Endothelial cell of umbilical vein (primary cell): ENCODE results near the gene VEPH1. TPM values are rescaled to one million over a fixed set of nuclear protein-coding genes. Genes with fewer than 3 reads are reported as not detected.

ENCODE experiments used
- BruUV-seq: library from RNA; stranded (reverse); fragments of 400-500 nt; replicated peaks from 2 replicates; lab custom pipeline; 2021; lab: Mats Ljungman, UMichigan
- CTCF ChIA-PET: fragments of 300-600, 350-600 bp; sonication (Branson Sonifier 250); formaldehyde crosslinking; loops from one replicate; lab custom pipeline; 2021; ENCODE audit warnings: antibody characterized with exemption, inconsistent platforms; lab: Charles Lee
- POLR2A ChIA-PET: fragments of 300-600, 350-600 bp; sonication (Branson Sonifier 250); formaldehyde crosslinking; loops from one replicate; lab custom pipeline; 2021; ENCODE audit warnings: antibody characterized with exemption, inconsistent platforms; lab: Charles Lee
- DNase-seq: peaks from one replicate; pipeline ENCODE4 v3.0.0-alpha.2; 2011; ENCODE audit warnings: low read depth, low spot score
- FAIRE-seq: peaks from 2 replicates; lab custom pipeline; 2011; peaks lifted over from hg19 to GRCh38; lab: Jason Lieb, UNC
- H2AFZ ChIP-seq: 2 replicates; pipeline ENCODE4 v1.6.0; 2012; ENCODE audit warnings: low read depth, low read length, control low read depth, inconsistent platforms
- H3K27ac ChIP-seq: 2 replicates; pipeline ENCODE4 v1.5.1; 2011; ENCODE audit warnings: low read depth, mild to moderate bottlenecking, control low read depth, low read length, moderate library complexity; ENCODE audit not compliant: insufficient read depth
- H3K27me3 ChIP-seq, 2 experiments: 2 replicates each; pipeline versions ENCODE4 v1.6.0 to v1.6.1; 2011; ENCODE audit warnings: low read length in 2 of 2, mixed read lengths in 1 of 2; ENCODE audit not compliant: control insufficient read depth in 2 of 2, insufficient read depth in 2 of 2
- H3K36me3 ChIP-seq, 2 experiments: 2 replicates in 1 of 2; 3 replicates in 1 of 2; pipeline ENCODE4 v1.5.1; 2011; ENCODE audit warnings: low read length in 2 of 2, mild to moderate bottlenecking in 1 of 2, moderate library complexity in 1 of 2; ENCODE audit not compliant: control insufficient read depth in 2 of 2, insufficient read depth in 2 of 2; ENCODE audit errors: extremely low read depth in 1 of 2
- H3K4me1 ChIP-seq: 3 replicates; pipeline ENCODE4 v1.5.1; 2011; ENCODE audit warnings: mild to moderate bottlenecking, low read length; ENCODE audit not compliant: control insufficient read depth, insufficient read depth; ENCODE audit errors: extremely low read depth
- H3K4me2 ChIP-seq: 2 replicates; pipeline ENCODE4 v1.6.1; 2011; ENCODE audit warnings: low read length, control low read depth, mixed read lengths; ENCODE audit not compliant: insufficient read depth
- H3K4me3 ChIP-seq, 3 experiments: fragments of 200-600 bp in 1 of 3; sonication (generic), shearing (Covaris generic) in 1 of 3; replicated peaks in 1 of 3; 2 replicates each; pipeline ENCODE4 v1.5.1; 2011 to 2016; ENCODE audit warnings: control low read depth in 3 of 3, low read length in 3 of 3, mild to moderate bottlenecking in 2 of 3, inconsistent platforms in 1 of 3, low read depth in 1 of 3, moderate library complexity in 1 of 3; ENCODE audit not compliant: insufficient read depth in 1 of 3
- H3K79me2 ChIP-seq: 2 replicates; pipeline ENCODE4 v1.6.0; 2012; ENCODE audit warnings: low read length, inconsistent platforms; ENCODE audit not compliant: control insufficient read depth, insufficient read depth
- H3K9ac ChIP-seq: replicated peaks from 2 replicates; pipeline ENCODE3; 2011; ENCODE audit warnings: low read length, control low read depth; ENCODE audit not compliant: insufficient read depth; ENCODE audit errors: extremely low read depth
- H3K9me1 ChIP-seq: replicated peaks from 3 replicates; pipeline ENCODE4 v1.6.0; 2011; ENCODE audit warnings: mild to moderate bottlenecking, low read length; ENCODE audit not compliant: control insufficient read depth, insufficient read depth; ENCODE audit errors: extremely low read depth
- H3K9me3 ChIP-seq: replicated peaks from 2 replicates; pipeline ENCODE4 v1.5.1; 2012; ENCODE audit warnings: low read length, inconsistent platforms; ENCODE audit not compliant: control insufficient read depth, insufficient read depth
- H4K20me1 ChIP-seq: replicated peaks from 2 replicates; pipeline ENCODE3; 2011; ENCODE audit warnings: mild to moderate bottlenecking, low read length; ENCODE audit not compliant: control insufficient read depth, insufficient read depth; ENCODE audit errors: extremely low read depth
- CTCF ChIP-seq, 2 donors: IDR thresholded peaks; 1 replicate in 1 of 2; 2 replicates in 1 of 2; pipeline ENCODE4 v1.5.1; 2011; ENCODE audit warnings: low read length in 2 of 2, mild to moderate bottlenecking in 2 of 2, moderate library complexity in 2 of 2, control low read depth in 1 of 2, inconsistent platforms in 1 of 2, low read depth in 1 of 2; ENCODE audit not compliant: insufficient read depth in 1 of 2; ENCODE audit errors: extremely low read depth in 1 of 2
- EZH2 ChIP-seq: IDR thresholded peaks from 2 replicates; pipeline ENCODE4 v1.6.1; 2012; ENCODE audit warnings: borderline replicate concordance, low read depth, mild to moderate bottlenecking, moderate library complexity, low read length, inconsistent platforms; ENCODE audit not compliant: severe bottlenecking
- FOS ChIP-seq: IDR thresholded peaks from 2 replicates; pipeline ENCODE4 v1.6.1; 2011; ENCODE audit warnings: mild to moderate bottlenecking, low read length, moderate library complexity, borderline replicate concordance; ENCODE audit not compliant: insufficient read depth
- GATA2 ChIP-seq: IDR thresholded peaks from 2 replicates; pipeline ENCODE4 v1.7.0; 2011; ENCODE audit warnings: low read depth, mild to moderate bottlenecking, moderate library complexity, mixed read lengths, low read length; ENCODE audit not compliant: insufficient read length, insufficient read depth
- JUN ChIP-seq: IDR thresholded peaks from 2 replicates; pipeline ENCODE4 v1.6.1; 2011; ENCODE audit warnings: borderline replicate concordance, low read depth; ENCODE audit not compliant: insufficient read length, insufficient read depth
- MAX ChIP-seq: IDR thresholded peaks from 2 replicates; pipeline ENCODE4 v1.6.1; 2011; ENCODE audit not compliant: insufficient read depth, insufficient read length
- MYC ChIP-seq: IDR thresholded peaks from one replicate; pipeline ENCODE4 v1.6.1; 2011; ENCODE audit warnings: mild to moderate bottlenecking, low read depth, low read length
- POLR2A ChIP-seq: IDR thresholded peaks from 2 replicates; pipeline ENCODE4 v1.6.1; 2012; ENCODE audit warnings: low read depth, mild to moderate bottlenecking, control low read depth, low read length
- POLR2AphosphoS5 ChIP-seq: IDR thresholded peaks from 2 replicates; pipeline ENCODE4 v1.6.1; 2012; ENCODE audit warnings: low read depth, mild to moderate bottlenecking, control low read depth, low read length, moderate library complexity; ENCODE audit not compliant: insufficient read depth
- dilution Hi-C: fragments of 300-500 bp; cut with MboI; formaldehyde crosslinking; loops from one replicate; pipeline ENCODE4 v1.15.0; 2019; ENCODE audit warnings: low sequenced_read_pairs; ENCODE audit not compliant: extremely low pct_ligation_motif_present
- intact Hi-C: fragments of 100-400 bp; cut with micrococcal nuclease; formaldehyde crosslinking; loops from one replicate; pipeline ENCODE4 v1.10.0; 2022
- polyA plus RNA-seq, 4 experiments: library from polyadenylated mRNA; depleted of rRNA in 3 of 4; stranded (reverse) in 3 of 4; unstranded in 1 of 4; fragments of >200 nt; gene quantifications; 2 replicates each; pipeline versions ENCODE4 v1.2.1 to v1.2.3, GENCODE V29; 2011 to 2012; ENCODE audit warnings: missing spikeins in 1 of 4
- total RNA-seq: library from RNA; stranded (reverse); gene quantifications from 2 replicates; pipeline ENCODE4 v1.2.3, GENCODE V29; 2021

The VEPH1 gene
- total and polyA plus RNA-seq, 2 donors (not counting 3 experiments of a cell fraction or from before 2014, with no cell fraction given): 42.9 to 136 TPM

- H3K9ac ChIP-seq: no peak overlapping the region
- H3K27ac ChIP-seq: no peak overlapping the region
- H3K36me3 ChIP-seq: peaks cover 3 to 15% of the 10 kb centered on the region in 2 experiments
- POLR2A ChIA-PET: no interaction called here
- peaks cover 11% of the 10 kb centered on the region for H3K79me2 ChIP-seq
- H3K9me1 ChIP-seq: no peaks in the 10 kb centered on the region
- H2AFZ ChIP-seq: no peak overlapping the region
- H3K27me3 ChIP-seq: no peaks in the 10 kb centered on the region
- DNase-seq (no peak), FAIRE-seq (no peak)
- no TSS peak for BruUV-seq
- intact Hi-C loops (no loop called here), dilution Hi-C loops (no loop called here)
- no peaks in the 10 kb centered on the region for H3K9me3 ChIP-seq
- TF ChIP-seq MYC (no peak), FOS (no peak), GATA2 (no peak), MAX (no peak), POLR2AphosphoS5 (no peak), EZH2 (no peak), CTCF (IDR thresholded peaks at IDR 0.05; ENCODE audit: extremely low read depth in 1 of 2, insufficient read depth in 1 of 2, low read depth in 1 of 2, low read length in 2 of 2) (no peak), JUN (no peak), POLR2A (no peak)
- no peak overlapping the region for H3K4me3 ChIP-seq
- H3K4me1 ChIP-seq: peaks cover 21% of the 10 kb centered on the region
- H3K4me2 ChIP-seq: no peak overlapping the region
- H4K20me1 ChIP-seq: no peaks in the 10 kb centered on the region
- CTCF ChIA-PET: interaction anchor here (1.6 kb wide), 1 partner anchor 13 kb away, joined by 4 read pairs; no protein-coding TSS in a partner anchor
These were observed 90.8 kb downstream of the VEPH1 start for GRCh38 chr3:157412323-157412855.
